Sigmoid colon (tissue), 4 donors: ENCODE measurements around the gene MBD3L2.

Experiments used
- CTCF ChIP-seq, 4 experiments: fragments of 450-650 bp in 3 of 4; fragments of 200-600 bp in 1 of 4; IDR thresholded peaks; one replicate each; pipeline ENCODE4 v1.5.1; 2016 to 2019; ENCODE audit warnings: antibody characterized with exemption in 4 of 4, mild to moderate bottlenecking in 3 of 4, moderate library complexity in 2 of 4
- EP300 ChIP-seq, 4 donors: sonication (generic); formaldehyde crosslinking; IDR thresholded peaks; one replicate each; pipeline ENCODE4 v1.6.1; 2017; ENCODE audit warnings: antibody characterized with exemption in 4 of 4
- POLR2A ChIP-seq, 2 donors: fragments of 450-650 bp; IDR thresholded peaks; one replicate each; pipeline ENCODE4 v1.6.1; 2016; ENCODE audit warnings: antibody characterized with exemption in 2 of 2, mild to moderate bottlenecking in 2 of 2, moderate library complexity in 2 of 2
- POLR2AphosphoS5 ChIP-seq, 4 donors: sonication (generic); formaldehyde crosslinking; IDR thresholded peaks; one replicate each; pipeline ENCODE4 v1.6.1; 2017; ENCODE audit warnings: antibody characterized with exemption in 4 of 4

DNA sequence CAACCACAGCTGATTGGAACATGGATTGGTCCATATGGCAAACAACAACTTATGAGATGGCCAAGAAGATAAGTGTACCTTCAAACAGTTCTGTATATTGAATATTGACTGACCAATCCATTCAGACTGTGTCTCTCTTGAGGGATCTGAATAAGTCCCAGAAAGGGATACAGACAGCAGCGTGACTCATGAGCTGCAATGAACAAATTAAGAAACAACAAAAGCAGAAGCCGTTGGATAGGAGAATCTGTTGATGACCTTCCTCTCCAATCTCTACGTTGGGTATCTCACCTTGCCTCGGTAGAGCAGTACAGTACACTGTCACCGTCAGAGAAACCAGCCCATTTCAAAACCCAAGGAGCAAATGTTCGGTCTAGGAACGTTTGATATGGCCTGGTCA, 49.2 kb upstream of the MBD3L2 start:
- TF ChIP-seq CTCF (IDR thresholded peaks at IDR 0.05) (no peak), POLR2A (IDR thresholded peaks at IDR 0.05) (no peak), POLR2AphosphoS5 (IDR thresholded peaks at IDR 0.05) (no peak), EP300 (IDR thresholded peaks at IDR 0.05) (no peak)
